SK-N-SH (cell line): ENCODE results near the gene MCF2L2. TPM values are rescaled to one million over a fixed set of nuclear protein-coding genes. Genes with fewer than 3 reads are reported as not detected.

Source experiments
- CTCF ChIA-PET: fragments of 300-600, 350-600 bp; formaldehyde crosslinking; extraction: SDS; loops from one replicate; lab custom pipeline; 2021; lab: Yijun Ruan, JAX
- POLR2A ChIA-PET: fragments of 350-600 bp; sonication (Branson Sonifier 250); formaldehyde crosslinking; extraction: SDS; loops from one replicate; lab custom pipeline; 2020; ENCODE audit warnings: antibody characterized with exemption, inconsistent platforms; lab: Yijun Ruan, JAX
- DNase-seq: peaks from one replicate; pipeline ENCODE4 v3.0.0; 2012
- H2AFZ ChIP-seq: fragments of 200-600 bp; sonication (generic); 2 replicates; pipeline ENCODE4 v1.8.1; 2016; ENCODE audit warnings: antibody characterized with exemption, mild to moderate bottlenecking, low read depth
- H3F3A ChIP-seq: fragments of 200-600 bp; sonication (generic); replicated peaks from 2 replicates; pipeline ENCODE3; 2016; ENCODE audit warnings: antibody characterized with exemption, mild to moderate bottlenecking; ENCODE audit not compliant: insufficient read depth
- H3K27ac ChIP-seq, 2 experiments: fragments of 200-500 bp in 1 of 2; fragments of 200-600 bp in 1 of 2; sonication (Bioruptor generic) in 1 of 2; sonication (generic), shearing (Covaris generic) in 1 of 2; 2 replicates each; pipeline versions ENCODE4 v1.5.1 to v1.6.1; 2014 to 2016; ENCODE audit warnings: low read depth in 2 of 2, inconsistent platforms in 1 of 2, low read length in 1 of 2, mild to moderate bottlenecking in 1 of 2, mixed read lengths in 1 of 2
- H3K27me3 ChIP-seq: fragments of 200-600 bp; sonication (generic), shearing (Covaris generic); 2 replicates; pipeline ENCODE4 v1.6.1; 2016; ENCODE audit warnings: mixed run types; ENCODE audit not compliant: insufficient read depth
- H3K36me3 ChIP-seq, 2 experiments: fragments of 200-500 bp in 1 of 2; fragments of 200-600 bp in 1 of 2; sonication (Bioruptor generic) in 1 of 2; sonication (generic) in 1 of 2; replicated peaks in 1 of 2; 2 replicates each; pipeline versions ENCODE3 to v1.5.1; 2014 to 2016; ENCODE audit warnings: low read length in 1 of 2, mild to moderate bottlenecking in 1 of 2; ENCODE audit not compliant: insufficient read depth in 2 of 2, control insufficient read depth in 1 of 2
- H3K4me1 ChIP-seq, 2 experiments: fragments of 200-500 bp in 1 of 2; fragments of 200-600 bp in 1 of 2; sonication (Bioruptor generic) in 1 of 2; sonication (generic), shearing (Covaris generic) in 1 of 2; 2 replicates each; pipeline versions ENCODE4 v1.5.1 to v1.6.1; 2014 to 2016; ENCODE audit warnings: low read depth in 1 of 2, low read length in 1 of 2, mixed run types in 1 of 2; ENCODE audit not compliant: insufficient read depth in 2 of 2, control insufficient read depth in 1 of 2
- H3K4me2 ChIP-seq: fragments of 200-600 bp; sonication (generic), shearing (Covaris generic); 2 replicates; pipeline ENCODE4 v1.6.1; 2017; ENCODE audit warnings: mixed run types
- H3K4me3 ChIP-seq, 2 experiments: fragments of 200-500 bp in 1 of 2; fragments of 200-600 bp in 1 of 2; sonication (Bioruptor generic) in 1 of 2; sonication (generic), shearing (Covaris generic) in 1 of 2; 2 replicates each; pipeline versions ENCODE4 v1.5.1 to v1.8.1; 2014 to 2016; ENCODE audit warnings: low read depth in 2 of 2, inconsistent platforms in 1 of 2, low read length in 1 of 2, mild to moderate bottlenecking in 1 of 2, mixed read lengths in 1 of 2, moderate library complexity in 1 of 2
- H3K79me2 ChIP-seq: fragments of 200-600 bp; sonication (generic); 2 replicates; pipeline ENCODE4 v1.8.1; 2017; ENCODE audit warnings: mild to moderate bottlenecking; ENCODE audit not compliant: insufficient read depth
- H3K9ac ChIP-seq: fragments of 200-600 bp; sonication (generic); 2 replicates; pipeline ENCODE4 v1.6.1; 2017; ENCODE audit warnings: mixed run types
- H3K9me2 ChIP-seq: fragments of 200-600 bp; sonication (generic); 2 replicates; pipeline ENCODE4 v1.6.1; 2017; ENCODE audit warnings: mixed run types
- H3K9me3 ChIP-seq: fragments of 200-600 bp; sonication (generic); 2 replicates; pipeline ENCODE4 v1.6.1; 2017; ENCODE audit warnings: mixed run types, mild to moderate bottlenecking, moderate library complexity
- H4K20me1 ChIP-seq: fragments of 200-600 bp; sonication (generic); 2 replicates; pipeline ENCODE4 v1.6.1; 2017; ENCODE audit warnings: mild to moderate bottlenecking, mixed run types; ENCODE audit not compliant: insufficient read depth
- CHD2 ChIP-seq: fragments of 150-350 bp; IDR thresholded peaks from 2 replicates; pipeline ENCODE4 v1.6.1; 2018; ENCODE audit warnings: low read length; ENCODE audit not compliant: partially characterized antibody
- ELF1 ChIP-seq: IDR thresholded peaks from 2 replicates; pipeline ENCODE4 v1.4.0; 2012
- EZH2phosphoT487 ChIP-seq: fragments of 200-600 bp; sonication (generic); IDR thresholded peaks from 2 replicates; pipeline ENCODE4 v1.6.1; 2017; ENCODE audit warnings: low read depth, mixed run types, mild to moderate bottlenecking, antibody characterized with exemption, moderate library complexity, borderline replicate concordance
- FOXJ3 ChIP-seq: sonication (generic); formaldehyde crosslinking; IDR thresholded peaks from 2 replicates; pipeline ENCODE4 v1.5.1; 2020; ENCODE audit warnings: mild to moderate bottlenecking, missing genetic modification reagents
- FOXM1 ChIP-seq: IDR thresholded peaks from 2 replicates; pipeline ENCODE4 v1.4.0; 2012; ENCODE audit warnings: low read depth, mild to moderate bottlenecking
- RAD21 ChIP-seq: IDR thresholded peaks from 2 replicates; pipeline ENCODE4 v1.6.1; 2012; ENCODE audit warnings: mild to moderate bottlenecking, low read length
- RCOR1 ChIP-seq: fragments of 150-350 bp; IDR thresholded peaks from 2 replicates; pipeline ENCODE4 v1.6.1; 2017; ENCODE audit warnings: antibody characterized with exemption, low read length
- SMC3 ChIP-seq: IDR thresholded peaks from 2 replicates; pipeline ENCODE4 v1.6.1; 2012; ENCODE audit warnings: low read depth, low read length, improper control_type of control experiment
- TCF12 ChIP-seq: IDR thresholded peaks from 2 replicates; pipeline ENCODE4 v1.4.0; 2012
- USF2 ChIP-seq: fragments of 150-350 bp; IDR thresholded peaks from 2 replicates; pipeline ENCODE4 v1.6.1; 2017; ENCODE audit warnings: antibody characterized with exemption, low read length, low read depth, borderline replicate concordance
- WGBS: methylation state at CpG from one replicate; pipeline ENCODE4 v1.1.6; 2017; ENCODE audit warnings: low lambda C conversion rate; 5-methylcytosine and 5-hydroxymethylcytosine counted together
- polyA plus RNA-seq, 3 experiments: library from polyadenylated mRNA; depleted of rRNA; stranded (reverse); fragments of >200 nt; gene quantifications; 2 replicates each; pipeline ENCODE4 v1.2.3, GENCODE V29; 2012
- TF ChIP-seq, protein P1 (sequence below): IDR thresholded peaks from 2 replicates; pipeline ENCODE4 v1.6.1; 2012; ENCODE audit warnings: mild to moderate bottlenecking, low read depth, low read length, moderate library complexity

MCF2L2 gene
- polyA plus RNA-seq, 1 of the 3 experiments (the other 2 are of a cell fraction), result 0.56 TPM

DNA sequence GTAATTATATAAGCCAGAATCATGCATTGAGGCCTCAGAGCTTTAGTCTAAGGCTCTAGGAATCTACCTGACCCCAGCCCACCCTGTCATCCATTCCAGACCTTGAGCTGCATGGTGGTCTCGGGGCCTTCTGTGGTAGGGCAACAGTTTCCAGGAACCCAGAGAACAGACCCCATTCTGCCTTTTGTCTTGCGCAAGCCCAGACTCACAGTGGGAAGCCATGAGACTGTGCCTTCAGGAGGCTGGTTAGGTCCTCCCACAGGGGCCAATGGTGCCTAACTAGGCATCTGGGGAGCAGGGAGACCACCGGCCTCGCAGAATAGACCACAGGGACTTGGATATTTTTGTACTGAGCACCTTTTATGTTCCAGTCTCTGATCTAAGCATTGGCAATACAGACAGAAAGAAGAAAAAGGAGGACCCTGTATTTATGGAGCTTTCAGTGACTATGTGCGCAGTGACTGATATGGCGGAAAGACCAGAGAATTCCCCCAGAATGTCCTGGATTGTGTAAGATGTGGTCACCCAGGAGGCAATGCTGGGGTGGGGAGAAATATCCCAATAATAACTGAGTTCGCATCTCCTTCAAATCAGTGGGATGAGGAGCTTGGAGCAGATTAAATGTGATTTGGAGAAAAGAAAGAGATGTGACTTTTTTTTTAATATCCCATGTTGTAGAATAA, 40.1 kb downstream of the MCF2L2 start:
- Histone ChIP-seq H3K27me3 (no peaks in the 10 kb centered on the region), H3K4me1 (peaks cover 0 to 11% of the 10 kb centered on the region in 2 experiments; a peak in 1 of 4 replicates), H3K4me2 (no peak overlapping the region), H3K36me3 (no peaks in the 10 kb centered on the region), H2AFZ (no peak overlapping the region), H3F3A (no peaks in the 10 kb centered on the region), H4K20me1 (no peaks in the 10 kb centered on the region), H3K9me3 (no peaks in the 10 kb centered on the region), H3K79me2 (no peaks in the 10 kb centered on the region), H3K4me3 (no peak overlapping the region), H3K9ac (no peak overlapping the region), H3K27ac (no peak overlapping the region), H3K9me2 (no peaks in the 10 kb centered on the region)
- ChIA-PET POLR2A (no interaction called here), CTCF (interaction anchor here (0.7 to 5.0 kb wide), 7 partner anchors 9 to 266 kb away, joined by 3 to 43 read pairs (median 4); partner anchors contain the start of gene MCF2L2)
- no peak for DNase-seq
- WGBS, result 83% methylated on average over 6 of the region's 7 CpGs
- no peak for TF ChIP-seq USF2

- Histone ChIP-seq H3K27me3 (no peaks in the 10 kb centered on the region), H3K27ac (no peak overlapping the region), H3K4me2 (no peak overlapping the region), H3K4me1 (peaks cover 0 to 9% of the 10 kb centered on the region in 2 experiments; a peak in 1 of 4 replicates), H3K9me2 (no peaks in the 10 kb centered on the region), H3F3A (no peaks in the 10 kb centered on the region), H3K79me2 (no peaks in the 10 kb centered on the region), H3K4me3 (no peak overlapping the region), H2AFZ (no peak overlapping the region), H4K20me1 (no peaks in the 10 kb centered on the region), H3K9me3 (no peaks in the 10 kb centered on the region), H3K36me3 (no peaks in the 10 kb centered on the region), H3K9ac (no peak overlapping the region)
- DNase-seq, result no peak
- TF ChIP-seq EZH2phosphoT487, result no peak
- no peak for TF ChIP-seq RAD21
- no peak for TF ChIP-seq CHD2
- 71% methylated on average over 4 of the region's 4 CpGs for WGBS
- ChIA-PET CTCF (interaction anchor here (0.7 to 5.0 kb wide), 7 partner anchors 9 to 265 kb away, joined by 3 to 43 read pairs (median 4); partner anchors contain the start of gene MCF2L2), POLR2A (no interaction called here)
Measured at GRCh38 chr3:183387797-183388196, 40.6 kb downstream of the MCF2L2 start.

DNA sequence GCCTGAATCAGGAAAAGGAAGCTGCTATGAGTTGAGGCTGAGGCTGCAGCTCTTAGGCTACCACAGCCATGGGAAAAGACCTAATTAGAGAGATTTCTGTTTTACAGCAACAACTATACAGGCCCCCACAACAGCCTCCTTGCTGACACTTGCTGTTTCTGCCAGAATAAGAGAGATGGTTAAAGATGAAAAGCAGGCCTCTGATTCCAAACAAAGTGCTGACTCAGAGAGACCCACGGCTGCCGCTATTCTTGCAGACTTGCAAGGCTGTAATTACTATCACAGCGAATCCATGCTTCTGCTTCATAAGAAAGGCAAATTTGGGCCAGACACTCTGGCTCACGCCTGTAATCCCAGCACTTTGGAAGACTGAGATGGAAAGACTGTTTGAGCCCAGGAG, 41.8 kb downstream of the MCF2L2 start:
- no peaks in the 10 kb centered on the region for H3F3A ChIP-seq
- no peak for TF ChIP-seq CHD2
- TF ChIP-seq FOXJ3 (CRISPR knock-in tag), result no peak
- no peak for TF ChIP-seq SMC3
- TF ChIP-seq, protein P1, sequence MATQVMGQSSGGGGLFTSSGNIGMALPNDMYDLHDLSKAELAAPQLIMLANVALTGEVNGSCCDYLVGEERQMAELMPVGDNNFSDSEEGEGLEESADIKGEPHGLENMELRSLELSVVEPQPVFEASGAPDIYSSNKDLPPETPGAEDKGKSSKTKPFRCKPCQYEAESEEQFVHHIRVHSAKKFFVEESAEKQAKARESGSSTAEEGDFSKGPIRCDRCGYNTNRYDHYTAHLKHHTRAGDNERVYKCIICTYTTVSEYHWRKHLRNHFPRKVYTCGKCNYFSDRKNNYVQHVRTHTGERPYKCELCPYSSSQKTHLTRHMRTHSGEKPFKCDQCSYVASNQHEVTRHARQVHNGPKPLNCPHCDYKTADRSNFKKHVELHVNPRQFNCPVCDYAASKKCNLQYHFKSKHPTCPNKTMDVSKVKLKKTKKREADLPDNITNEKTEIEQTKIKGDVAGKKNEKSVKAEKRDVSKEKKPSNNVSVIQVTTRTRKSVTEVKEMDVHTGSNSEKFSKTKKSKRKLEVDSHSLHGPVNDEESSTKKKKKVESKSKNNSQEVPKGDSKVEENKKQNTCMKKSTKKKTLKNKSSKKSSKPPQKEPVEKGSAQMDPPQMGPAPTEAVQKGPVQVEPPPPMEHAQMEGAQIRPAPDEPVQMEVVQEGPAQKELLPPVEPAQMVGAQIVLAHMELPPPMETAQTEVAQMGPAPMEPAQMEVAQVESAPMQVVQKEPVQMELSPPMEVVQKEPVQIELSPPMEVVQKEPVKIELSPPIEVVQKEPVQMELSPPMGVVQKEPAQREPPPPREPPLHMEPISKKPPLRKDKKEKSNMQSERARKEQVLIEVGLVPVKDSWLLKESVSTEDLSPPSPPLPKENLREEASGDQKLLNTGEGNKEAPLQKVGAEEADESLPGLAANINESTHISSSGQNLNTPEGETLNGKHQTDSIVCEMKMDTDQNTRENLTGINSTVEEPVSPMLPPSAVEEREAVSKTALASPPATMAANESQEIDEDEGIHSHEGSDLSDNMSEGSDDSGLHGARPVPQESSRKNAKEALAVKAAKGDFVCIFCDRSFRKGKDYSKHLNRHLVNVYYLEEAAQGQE, result no peak
- no peak for TF ChIP-seq EZH2phosphoT487
- no peak for TF ChIP-seq RCOR1
- no peak for TF ChIP-seq FOXM1
- no peak for TF ChIP-seq ELF1
- TF ChIP-seq TCF12, result no peak
- TF ChIP-seq, all 33 proteins: peak for 0
- ChIA-PET CTCF (interaction anchor here (0.6 to 12.9 kb wide), 22 partner anchors 8 to 672 kb away, joined by 3 to 361 read pairs (median 6); partner anchors contain the start of genes LAMP3 and MCF2L2), POLR2A (no interaction called here)
- H3K4me1 ChIP-seq, result peaks cover 0 to 2% of the 10 kb centered on the region in 2 experiments; a peak in 1 of 4 replicates
- H3K9ac ChIP-seq, result no peak overlapping the region
- no peaks in the 10 kb centered on the region for H3K79me2 ChIP-seq
- no peaks in the 10 kb centered on the region for H3K36me3 ChIP-seq
- no peaks in the 10 kb centered on the region for H3K9me2 ChIP-seq
- no peak overlapping the region for H2AFZ ChIP-seq
- H3K9me3 ChIP-seq, result no peaks in the 10 kb centered on the region
- DNase-seq, result no peak
- H3K4me2 ChIP-seq, result no peak overlapping the region
- H3K4me3 ChIP-seq, result no peak overlapping the region
- WGBS, result 75% methylated on average over 4 of the region's 4 CpGs
- H4K20me1 ChIP-seq, result no peaks in the 10 kb centered on the region
- H3K27ac ChIP-seq, result no peak overlapping the region
- no peaks in the 10 kb centered on the region for H3K27me3 ChIP-seq
